ENCODE data around the gene KCNMA1.

KCNMA1 gene

GRCh38 chr10:77259171-77259874 is 378.3 kb downstream of the KCNMA1 start:
- no peak for TF ChIP-seq CTCF (conservative IDR thresholded peaks at IDR 0.05; ENCODE audit: low read depth, low read length)
- Histone ChIP-seq H3K9ac (no peak overlapping the region), H2AFZ (ENCODE audit: low read depth) (no peak overlapping the region), H3K79me2 (ENCODE audit: insufficient read depth, low read depth) (no peaks in the 10 kb centered on the region), H3K27ac (no peak overlapping the region), H3K36me3 (ENCODE audit: insufficient read depth) (no peaks in the 10 kb centered on the region), H3K4me1 (ENCODE audit: low read depth, poor library complexity, severe bottlenecking) (peaks cover 6% of the 10 kb centered on the region), H4K20me1 (ENCODE audit: insufficient read depth) (no peaks in the 10 kb centered on the region), H3K4me2 (no peak overlapping the region), H3K4me3 (IDR thresholded peaks at IDR 0.05; ENCODE audit: insufficient read depth, low read depth, low read length) (no peak overlapping the region), H3K27me3 (ENCODE audit: insufficient read depth, low read depth) (no peaks in the 10 kb centered on the region)

- Histone ChIP-seq H3K4me1 (ENCODE audit: low read depth, poor library complexity, severe bottlenecking) (no peaks in the 10 kb centered on the region), H3K27ac (no peak overlapping the region), H4K20me1 (ENCODE audit: insufficient read depth) (no peaks in the 10 kb centered on the region), H3K9ac (no peak overlapping the region), H3K4me2 (no peak overlapping the region), H3K4me3 (IDR thresholded peaks at IDR 0.05; ENCODE audit: insufficient read depth, low read depth, low read length) (no peak overlapping the region), H2AFZ (ENCODE audit: low read depth) (no peak overlapping the region), H3K36me3 (ENCODE audit: insufficient read depth) (no peaks in the 10 kb centered on the region), H3K27me3 (ENCODE audit: insufficient read depth, low read depth) (no peaks in the 10 kb centered on the region), H3K79me2 (ENCODE audit: insufficient read depth, low read depth) (no peaks in the 10 kb centered on the region)
- TF ChIP-seq CTCF (conservative IDR thresholded peaks at IDR 0.05; ENCODE audit: low read depth, low read length): no peak
Observed at GRCh38 chr10:77256346-77256745, 381.3 kb downstream of the KCNMA1 start.

DNA sequence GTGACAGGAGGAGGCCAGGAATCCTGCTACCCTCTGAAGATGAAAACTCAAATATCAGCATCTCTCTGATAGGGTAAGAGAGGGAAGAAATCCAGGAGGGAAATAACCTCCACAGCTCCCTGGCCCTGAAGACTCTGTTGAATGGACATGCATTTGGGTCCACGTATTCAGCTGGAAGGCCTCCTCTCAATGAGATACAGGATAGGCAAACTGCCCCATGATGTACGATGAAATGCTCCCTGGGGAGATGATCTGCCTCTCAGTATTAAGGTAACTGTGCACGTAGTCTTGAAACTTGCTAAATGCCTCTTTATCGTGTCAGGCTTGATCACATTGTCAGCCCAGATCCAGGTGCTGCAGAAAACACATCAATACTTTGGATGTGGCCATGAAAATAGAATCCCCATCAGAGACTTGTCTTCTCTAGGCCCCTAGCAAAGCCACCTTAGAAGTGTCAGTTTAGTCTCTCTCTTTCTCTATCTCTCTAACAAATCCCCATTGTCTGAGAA is 384.0 kb downstream of the KCNMA1 start:
- Histone ChIP-seq H3K4me3 (IDR thresholded peaks at IDR 0.05; ENCODE audit: insufficient read depth, low read depth, low read length) (no peak overlapping the region), H3K9ac (no peak overlapping the region), H2AFZ (ENCODE audit: low read depth) (no peak overlapping the region), H3K79me2 (ENCODE audit: insufficient read depth, low read depth) (no peaks in the 10 kb centered on the region), H3K4me2 (no peak overlapping the region), H3K27me3 (ENCODE audit: insufficient read depth, low read depth) (no peaks in the 10 kb centered on the region), H3K4me1 (ENCODE audit: low read depth, poor library complexity, severe bottlenecking) (no peaks in the 10 kb centered on the region), H4K20me1 (ENCODE audit: insufficient read depth) (no peaks in the 10 kb centered on the region), H3K36me3 (ENCODE audit: insufficient read depth) (no peaks in the 10 kb centered on the region), H3K27ac (no peak overlapping the region)
- no peak for TF ChIP-seq CTCF (conservative IDR thresholded peaks at IDR 0.05; ENCODE audit: low read depth, low read length)

DNA sequence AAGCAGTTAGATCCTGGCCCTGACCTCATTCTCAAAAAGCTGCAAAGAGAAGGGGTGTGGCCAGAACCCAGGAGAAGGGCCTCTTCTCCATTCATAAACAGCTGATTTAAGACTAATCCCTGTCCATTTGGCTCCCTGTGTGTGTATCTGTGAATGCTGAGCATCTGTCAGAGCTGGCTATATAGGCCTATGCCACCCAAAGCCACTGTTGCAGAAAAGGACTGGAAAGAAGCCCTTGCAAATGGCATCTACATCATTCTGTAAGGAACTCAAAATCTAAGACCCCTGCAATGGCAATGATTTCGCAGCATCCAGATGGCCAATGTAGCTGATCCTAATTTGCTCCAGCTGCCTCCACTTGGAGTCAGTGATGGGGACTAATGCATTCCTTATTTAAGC is 384.5 kb downstream of the KCNMA1 start:
- Histone ChIP-seq H3K9ac (no peak overlapping the region), H3K27ac (no peak overlapping the region), H3K4me1 (ENCODE audit: low read depth, poor library complexity, severe bottlenecking) (no peaks in the 10 kb centered on the region), H2AFZ (ENCODE audit: low read depth) (no peak overlapping the region), H4K20me1 (ENCODE audit: insufficient read depth) (no peaks in the 10 kb centered on the region), H3K79me2 (ENCODE audit: insufficient read depth, low read depth) (no peaks in the 10 kb centered on the region), H3K4me2 (no peak overlapping the region), H3K27me3 (ENCODE audit: insufficient read depth, low read depth) (no peaks in the 10 kb centered on the region), H3K36me3 (ENCODE audit: insufficient read depth) (no peaks in the 10 kb centered on the region), H3K4me3 (IDR thresholded peaks at IDR 0.05; ENCODE audit: insufficient read depth, low read depth, low read length) (no peak overlapping the region)
- TF ChIP-seq CTCF (conservative IDR thresholded peaks at IDR 0.05; ENCODE audit: low read depth, low read length): no peak

Data from KMS-11 (cell line).